ENCODE data around the gene DNAH8.
A peak's percentile ranks its signal among the peaks of the same experiment; 100 is the strongest.

The DNAH8 gene

GRCh38 chr6:39020136-39020535 is 305.0 kb downstream of the DNAH8 start:
- no peak for DNase-seq
- in situ Hi-C loops (cut with MboI; ENCODE audit: low pct_unique_long_range_greater_than_20kb, low sequenced_read_pairs), result no loop called here

DNA sequence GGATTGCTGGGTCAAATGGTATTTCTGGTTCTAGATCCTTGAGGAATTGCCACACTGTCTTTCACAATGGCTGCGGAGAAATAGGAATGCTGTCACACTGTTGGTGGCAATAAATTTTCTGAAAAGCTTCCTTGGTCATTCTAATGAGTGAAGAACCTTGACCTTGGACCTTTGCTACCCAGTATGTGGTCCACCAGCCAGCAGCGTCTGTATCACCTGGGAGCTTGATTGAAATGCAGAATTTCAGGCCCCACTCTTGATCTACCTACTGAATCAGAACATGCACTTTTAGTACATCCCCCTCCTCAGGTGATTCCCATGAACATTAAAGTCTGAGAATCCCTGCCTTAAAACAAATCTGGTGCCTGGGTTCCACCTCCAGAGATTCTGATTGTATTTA is 305.9 kb downstream of the DNAH8 start:
- in situ Hi-C loops (cut with MboI; ENCODE audit: low pct_unique_long_range_greater_than_20kb, low sequenced_read_pairs), result no loop called here
- no peak for DNase-seq

DNA sequence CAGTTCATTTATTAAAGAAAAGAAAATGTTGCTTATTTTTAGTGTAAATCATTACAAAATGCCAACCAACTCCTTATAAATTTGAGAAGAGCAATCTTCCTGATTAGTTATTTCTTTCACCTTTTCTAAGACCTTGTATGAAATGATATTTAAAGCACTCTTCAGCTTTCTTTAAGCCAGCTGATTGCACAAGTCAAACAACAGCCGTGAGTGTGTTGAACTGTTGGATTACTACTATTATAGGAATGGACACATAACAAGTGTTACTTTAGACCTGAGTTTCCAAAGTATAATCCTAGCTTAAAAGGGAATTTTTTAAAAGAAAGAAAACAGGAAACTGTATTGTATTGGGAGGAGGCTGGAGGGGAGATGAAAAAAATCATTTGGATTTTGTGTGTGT is 306.7 kb downstream of the DNAH8 start:
- no peak for DNase-seq
- in situ Hi-C loops (cut with MboI; ENCODE audit: low pct_unique_long_range_greater_than_20kb, low sequenced_read_pairs), result no loop called here

- no peak for DNase-seq
Measured at GRCh38 chr6:39026175-39026574, 311.1 kb downstream of the DNAH8 start.

GRCh38 chr6:39029156-39030011 is 314.3 kb downstream of the DNAH8 start:
- peak; percentile 38 for DNase-seq
- in situ Hi-C loops (cut with MboI; ENCODE audit: low pct_unique_long_range_greater_than_20kb, low sequenced_read_pairs), result no loop called here

More at GRCh38 chr6:39026175-39026574, 311.1 kb downstream of the DNAH8 start:
- in situ Hi-C loops (cut with MboI; ENCODE audit: low pct_unique_long_range_greater_than_20kb, low sequenced_read_pairs), result no loop called here

- no peak for DNase-seq
- in situ Hi-C loops (cut with MboI; ENCODE audit: low pct_unique_long_range_greater_than_20kb, low sequenced_read_pairs), result no loop called here
Measured at GRCh38 chr6:39035681-39036080, 320.6 kb downstream of the DNAH8 start.

- peak; percentile 72 for DNase-seq
- in situ Hi-C loops (cut with MboI; ENCODE audit: low pct_unique_long_range_greater_than_20kb, low sequenced_read_pairs), result no loop called here
Measured at GRCh38 chr6:39037082-39037508, 322.0 kb downstream of the DNAH8 start.

DNA sequence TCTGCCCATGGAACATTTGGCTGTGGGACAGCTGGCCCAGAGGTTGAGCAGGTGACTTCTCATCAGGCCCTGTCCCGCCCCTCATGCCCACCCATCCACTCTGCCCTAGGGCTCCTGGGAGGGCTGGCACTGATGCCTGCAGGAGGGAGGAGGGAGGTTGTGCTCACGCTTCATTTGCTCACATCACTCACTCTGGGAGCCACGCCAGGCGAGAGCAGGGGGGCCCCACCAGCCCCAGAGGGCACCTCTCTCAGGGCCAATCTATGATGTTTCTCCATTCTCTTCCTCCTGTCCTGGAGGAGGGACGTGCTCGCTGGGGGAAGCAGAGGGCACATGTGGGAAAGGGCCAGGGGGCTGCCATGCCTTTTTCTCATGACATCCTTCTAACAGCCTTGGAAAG is 322.6 kb downstream of the DNAH8 start:
- peak; percentile 14 for DNase-seq
- in situ Hi-C loops (cut with MboI; ENCODE audit: low pct_unique_long_range_greater_than_20kb, low sequenced_read_pairs), result no loop called here

DNA sequence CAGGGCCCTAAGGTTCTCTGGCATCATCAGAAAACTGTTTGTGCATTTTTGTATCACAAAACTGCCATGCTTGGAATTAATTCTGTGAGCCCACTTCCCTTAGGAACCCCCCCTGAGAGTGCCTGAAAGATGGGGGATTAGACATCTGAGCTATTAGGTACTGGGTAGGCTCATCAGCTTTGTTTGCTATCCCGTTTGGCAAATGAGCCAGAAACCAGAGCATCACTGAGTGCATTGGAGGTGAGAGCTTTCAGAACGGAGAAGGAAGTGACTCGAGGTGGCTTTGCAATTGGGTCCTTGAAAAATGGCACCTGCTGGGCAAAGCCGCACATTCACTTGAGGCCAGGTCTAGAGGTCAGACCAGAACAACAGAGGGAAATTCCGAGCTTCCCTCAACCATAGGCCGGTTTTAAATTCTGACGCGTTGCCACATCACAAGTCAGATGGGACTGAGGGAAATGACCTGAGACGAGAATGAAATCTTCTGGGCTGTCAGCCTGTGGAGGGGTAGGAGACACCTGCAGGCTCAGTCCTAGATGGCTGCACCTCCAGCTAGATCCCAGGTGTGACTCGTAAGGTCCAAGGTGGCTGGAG is 325.1 kb downstream of the DNAH8 start:
- DNase-seq, result no peak
- in situ Hi-C loops (cut with MboI; ENCODE audit: low pct_unique_long_range_greater_than_20kb, low sequenced_read_pairs), result no loop called here

GRCh38 chr6:39041072-39041471 is 326.0 kb downstream of the DNAH8 start:
- DNase-seq, result no peak
- in situ Hi-C loops (cut with MboI; ENCODE audit: low pct_unique_long_range_greater_than_20kb, low sequenced_read_pairs), result no loop called here

- in situ Hi-C loops (cut with MboI; ENCODE audit: low pct_unique_long_range_greater_than_20kb, low sequenced_read_pairs), result no loop called here
Measured at GRCh38 chr6:39043776-39044175, 328.7 kb downstream of the DNAH8 start.

GRCh38 chr6:39044181-39044580 is 329.1 kb downstream of the DNAH8 start:
- in situ Hi-C loops (cut with MboI; ENCODE audit: low pct_unique_long_range_greater_than_20kb, low sequenced_read_pairs), result no loop called here

More at GRCh38 chr6:39043776-39044175, 328.7 kb downstream of the DNAH8 start:
- DNase-seq, result no peak

DNA sequence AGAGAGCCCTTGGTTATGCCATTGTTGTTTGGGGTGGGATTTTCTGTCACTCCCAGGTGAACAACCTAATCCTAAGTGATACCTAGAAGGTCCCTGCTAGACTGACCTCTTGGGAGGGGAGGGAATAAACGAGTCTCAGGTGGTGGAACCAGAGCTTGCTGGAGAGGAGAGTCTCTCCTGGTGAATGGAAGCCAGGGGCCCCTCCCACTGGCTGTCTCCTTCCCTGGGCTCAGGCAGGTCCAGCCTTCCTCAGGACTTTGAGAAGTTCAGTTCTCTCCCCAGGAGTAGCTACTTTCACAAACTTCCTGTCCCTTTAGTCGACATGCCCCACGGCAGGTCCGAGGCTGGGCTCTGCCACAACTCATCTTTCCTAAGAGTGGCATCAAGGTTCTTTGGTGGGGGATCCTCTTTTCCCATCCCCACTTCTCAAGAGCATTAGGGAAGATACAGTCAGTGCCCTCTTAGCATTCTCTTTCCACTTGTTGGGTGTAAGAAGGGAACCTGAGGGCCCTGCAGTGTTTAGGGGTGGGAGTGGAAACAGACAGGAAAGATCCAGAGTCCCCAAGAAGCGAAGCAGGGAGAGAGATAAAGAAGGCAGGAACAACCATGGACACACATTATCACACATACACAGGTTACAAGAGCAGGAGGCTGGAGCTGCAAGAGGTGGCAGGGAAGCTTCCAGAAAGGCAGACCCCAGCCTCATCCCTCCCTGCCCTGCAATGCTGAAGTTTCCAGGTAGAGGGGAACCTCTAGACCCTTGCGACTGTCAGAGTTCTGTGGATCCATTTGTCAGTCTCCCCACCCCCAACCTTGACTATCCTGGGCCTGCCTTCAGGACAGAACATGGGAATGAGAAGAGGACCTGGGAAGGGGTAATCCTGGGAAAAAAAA is 332.6 kb downstream of the DNAH8 start:
- no peak for DNase-seq
- in situ Hi-C loops (cut with MboI; ENCODE audit: low pct_unique_long_range_greater_than_20kb, low sequenced_read_pairs), result no loop called here

More at GRCh38 chr6:39044181-39044580, 329.1 kb downstream of the DNAH8 start:
- DNase-seq, result no peak

GRCh38 chr6:39048481-39049399 is 333.6 kb downstream of the DNAH8 start, which contains the start of gene GLP1R:
GLP1R (plus strand) TSS chr6:39048781; CDS start chr6:39048841, 60 bp downstream.
- no peak for DNase-seq
- in situ Hi-C loops (cut with MboI; ENCODE audit: low pct_unique_long_range_greater_than_20kb, low sequenced_read_pairs), result no loop called here

DNA sequence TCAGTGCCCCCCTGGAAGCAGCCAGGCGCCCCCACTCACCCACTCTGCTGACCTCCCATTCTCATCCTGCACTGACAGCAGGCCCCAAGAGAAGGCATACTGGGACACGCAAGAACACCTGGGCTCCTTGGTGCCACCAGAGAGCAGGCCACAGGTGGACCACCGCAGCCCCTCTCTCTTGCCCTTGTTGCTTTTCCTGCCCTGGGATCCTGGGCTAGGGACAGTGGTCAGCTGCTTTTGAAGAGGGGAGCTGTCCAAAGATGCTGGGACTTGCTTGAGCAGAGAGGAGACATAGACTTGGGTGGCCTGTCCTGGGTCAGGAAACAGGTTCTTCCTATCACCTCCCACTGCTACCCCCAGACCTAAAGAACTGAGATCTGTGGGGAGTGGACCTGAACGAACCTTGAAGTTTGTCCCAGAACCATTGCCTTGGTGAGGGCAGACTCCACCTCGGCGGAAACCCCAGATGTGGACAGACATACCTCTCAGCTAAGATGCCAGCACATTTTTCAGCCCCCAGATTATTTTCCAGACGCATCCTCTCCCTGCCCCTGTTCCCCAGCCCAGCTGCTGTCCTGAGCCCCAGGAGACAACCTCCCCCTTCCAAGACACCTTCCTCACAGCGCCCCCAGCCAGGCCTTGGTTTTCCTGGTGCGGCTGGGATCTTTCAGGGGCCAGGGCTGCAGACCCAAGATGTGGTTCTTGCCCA is 334.6 kb downstream of the DNAH8 start:
- in situ Hi-C loops (cut with MboI; ENCODE audit: low pct_unique_long_range_greater_than_20kb, low sequenced_read_pairs), result no loop called here

DNA sequence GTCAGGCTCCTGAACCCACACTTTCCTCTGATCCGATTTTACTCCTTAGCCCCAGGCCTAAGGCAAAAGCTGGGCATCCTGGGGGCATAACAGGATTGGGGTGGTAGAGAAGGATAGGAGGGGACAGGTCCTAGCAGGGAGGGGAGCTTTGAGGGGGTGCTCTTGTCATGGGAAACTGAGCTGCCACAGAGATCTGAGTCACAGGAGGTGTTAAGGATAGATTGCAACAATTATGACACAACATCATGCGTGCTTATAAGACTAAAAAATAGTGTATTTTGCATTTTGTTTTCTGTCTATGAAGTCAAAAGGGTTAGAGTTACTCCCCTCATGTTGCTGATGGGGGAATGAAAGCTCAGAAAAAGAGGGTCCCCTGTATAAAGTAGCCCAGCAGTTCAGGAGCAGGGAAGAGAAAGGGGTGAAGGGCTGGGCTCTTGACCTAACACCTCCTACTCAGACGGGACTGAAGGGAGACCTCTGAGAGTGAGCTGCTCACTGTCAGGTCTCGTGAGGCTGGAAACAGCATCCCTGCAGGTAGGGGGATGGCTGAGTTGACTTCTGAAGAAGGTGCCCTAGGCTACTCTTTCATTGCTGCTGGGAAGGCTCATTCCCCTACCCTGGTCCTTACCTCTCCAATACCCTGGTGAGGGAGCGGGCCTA is 335.5 kb downstream of the DNAH8 start:
- in situ Hi-C loops (cut with MboI; ENCODE audit: low pct_unique_long_range_greater_than_20kb, low sequenced_read_pairs), result no loop called here
- no peak for DNase-seq

More for the DNA sequence above, 334.6 kb downstream of the DNAH8 start:
- DNase-seq, result no peak

GRCh38 chr6:39051399-39052122 is 336.4 kb downstream of the DNAH8 start:
- in situ Hi-C loops (cut with MboI; ENCODE audit: low pct_unique_long_range_greater_than_20kb, low sequenced_read_pairs), result no loop called here
- no peak for DNase-seq
